Sigmoid colon (tissue), 7 donors: Measurements from ENCODE around the gene IMMP2L. TPM values are rescaled to one million over a fixed set of nuclear protein-coding genes. Genes with fewer than 3 reads are reported as not detected.

Experiments used
- DNase-seq: peaks from one replicate; pipeline ENCODE4 v3.0.0-alpha.2; 2019
- H3K27ac ChIP-seq, 4 donors: fragments of 200-600 bp; sonication (generic); one replicate each; pipeline ENCODE4 v1.5.1; 2016 to 2019; ENCODE audit warnings: mild to moderate bottlenecking in 1 of 4
- H3K27me3 ChIP-seq, 3 donors: fragments of 200-600 bp; sonication (generic); one replicate each; pipeline ENCODE4 v1.5.1; 2019; ENCODE audit warnings: mild to moderate bottlenecking in 1 of 3
- H3K36me3 ChIP-seq, 4 donors: fragments of 200-600 bp; sonication (generic); one replicate each; pipeline ENCODE4 v1.5.1; 2016 to 2019
- H3K4me1 ChIP-seq, 4 donors: fragments of 200-600 bp; sonication (generic); one replicate each; pipeline ENCODE4 v1.5.1; 2017 to 2019
- H3K4me3 ChIP-seq, 4 donors: fragments of 200-600 bp; sonication (generic); one replicate each; pipeline ENCODE4 v1.5.1; 2017 to 2019; ENCODE audit warnings: mild to moderate bottlenecking in 2 of 4, moderate library complexity in 1 of 4
- H3K9me3 ChIP-seq, 4 donors: fragments of 200-600 bp in 3 of 4; sonication (generic) in 3 of 4; one replicate each; pipeline versions ENCODE4 v1.5.1 to v1.6.1; 2013 to 2019
- CTCF ChIP-seq, 4 experiments: fragments of 450-650 bp in 3 of 4; fragments of 200-600 bp in 1 of 4; IDR thresholded peaks; one replicate each; pipeline ENCODE4 v1.5.1; 2016 to 2019; ENCODE audit warnings: antibody characterized with exemption in 4 of 4, mild to moderate bottlenecking in 3 of 4, moderate library complexity in 2 of 4
- EP300 ChIP-seq, 4 donors: sonication (generic); formaldehyde crosslinking; IDR thresholded peaks; one replicate each; pipeline ENCODE4 v1.6.1; 2017; ENCODE audit warnings: antibody characterized with exemption in 4 of 4
- POLR2A ChIP-seq, 2 donors: fragments of 450-650 bp; IDR thresholded peaks; one replicate each; pipeline ENCODE4 v1.6.1; 2016; ENCODE audit warnings: antibody characterized with exemption in 2 of 2, mild to moderate bottlenecking in 2 of 2, moderate library complexity in 2 of 2
- POLR2AphosphoS5 ChIP-seq, 4 donors: sonication (generic); formaldehyde crosslinking; IDR thresholded peaks; one replicate each; pipeline ENCODE4 v1.6.1; 2017; ENCODE audit warnings: antibody characterized with exemption in 4 of 4
- WGBS, 2 donors: extraction: QIAGEN DNeasy Blood & Tissue Kit; methylation state at CpG; one replicate each; pipeline ENCODE4 v1.1.7; 2013; 5-methylcytosine and 5-hydroxymethylcytosine counted together
- intact Hi-C: fragments of 100-400 bp; cut with DNase I; formaldehyde crosslinking; loops from one replicate; pipeline ENCODE4 v1.15.1; 2023
- polyA plus RNA-seq, 3 donors: library from polyadenylated mRNA; stranded (reverse); fragments of 200-250 nt; gene quantifications; one replicate each; pipeline ENCODE4 v1.2.3, GENCODE V29; 2013
- total RNA-seq, 4 donors: library from RNA; depleted of rRNA; stranded (reverse); fragments of >200 nt; gene quantifications; one replicate each; pipeline ENCODE4 v1.1.0, GENCODE V29; 2016
- donor health status: healthy with polysubstance abuse.
- donor health status: Bipolar disorder and iron deficiency.
- donor health status: healthy.

IMMP2L gene
- total and polyA plus RNA-seq, 7 donors, result 2.5 to 57.9 (median 18.5) TPM

- H3K4me1 ChIP-seq, result no peaks in the 10 kb centered on the region
- no peaks in the 10 kb centered on the region for H3K27me3 ChIP-seq
- WGBS, 2 donors, result 88 to 94% methylated on average over 3 of the region's 3 CpGs
- H3K4me3 ChIP-seq, result no peak overlapping the region
- no peaks in the 10 kb centered on the region for H3K9me3 ChIP-seq
- H3K27ac ChIP-seq, result no peak overlapping the region
- TF ChIP-seq POLR2AphosphoS5 (IDR thresholded peaks at IDR 0.05) (no peak), EP300 (IDR thresholded peaks at IDR 0.05) (no peak), CTCF (IDR thresholded peaks at IDR 0.05) (no peak), POLR2A (IDR thresholded peaks at IDR 0.05) (no peak)
- H3K36me3 ChIP-seq, result no peaks in the 10 kb centered on the region
- intact Hi-C loops, result no loop called here
- no peak for DNase-seq
Observed at GRCh38 chr7:111038185-111038584, 524.1 kb downstream of the IMMP2L start.

GRCh38 chr7:111031916-111032315, 530.4 kb downstream of the IMMP2L start:
- Histone ChIP-seq H3K4me1 (peaks cover 0 to 12% (median 9%) of the 10 kb centered on the region in 4 donors), H3K27me3 (no peaks in the 10 kb centered on the region), H3K36me3 (no peaks in the 10 kb centered on the region), H3K27ac (no peak overlapping the region), H3K4me3 (no peak overlapping the region), H3K9me3 (no peaks in the 10 kb centered on the region)
- 97 to 98% methylated on average over 7 of the region's 7 CpGs for WGBS, 2 donors
- no peak for DNase-seq
- intact Hi-C loops, result no loop called here
- no peak for TF ChIP-seq POLR2AphosphoS5 (IDR thresholded peaks at IDR 0.05)
- TF ChIP-seq POLR2A (IDR thresholded peaks at IDR 0.05), result no peak
- no peak for TF ChIP-seq EP300 (IDR thresholded peaks at IDR 0.05)
- no peak for TF ChIP-seq CTCF (IDR thresholded peaks at IDR 0.05)

GRCh38 chr7:111030336-111030735, 532.0 kb downstream of the IMMP2L start:
- Histone ChIP-seq H3K4me1 (peaks cover 0 to 12% (median 9%) of the 10 kb centered on the region in 4 donors), H3K27me3 (no peaks in the 10 kb centered on the region), H3K4me3 (no peak overlapping the region), H3K27ac (no peak overlapping the region), H3K9me3 (no peaks in the 10 kb centered on the region), H3K36me3 (no peaks in the 10 kb centered on the region)
- no peak for DNase-seq
- intact Hi-C loops, result no loop called here
- no peak for TF ChIP-seq CTCF (IDR thresholded peaks at IDR 0.05)
- no peak for TF ChIP-seq EP300 (IDR thresholded peaks at IDR 0.05)
- no peak for TF ChIP-seq POLR2AphosphoS5 (IDR thresholded peaks at IDR 0.05)
- no peak for TF ChIP-seq POLR2A (IDR thresholded peaks at IDR 0.05)

GRCh38 chr7:111029574-111030251, 532.6 kb downstream of the IMMP2L start:
- Histone ChIP-seq H3K9me3 (no peaks in the 10 kb centered on the region), H3K27me3 (no peaks in the 10 kb centered on the region), H3K4me1 (peaks cover 0 to 12% (median 9%) of the 10 kb centered on the region in 4 donors)

More at GRCh38 chr7:111029574-111030251, 532.6 kb downstream of the IMMP2L start:
- WGBS, 2 donors, result 6 to 7% methylated on average over 1 of the region's 1 CpG
- no peaks in the 10 kb centered on the region for H3K36me3 ChIP-seq
- no peak overlapping the region for H3K4me3 ChIP-seq
- H3K27ac ChIP-seq, result no peak overlapping the region
- intact Hi-C loops, result no loop called here
- DNase-seq, result no peak
- TF ChIP-seq CTCF (IDR thresholded peaks at IDR 0.05) (no peak), POLR2AphosphoS5 (IDR thresholded peaks at IDR 0.05) (no peak), POLR2A (IDR thresholded peaks at IDR 0.05) (no peak), EP300 (IDR thresholded peaks at IDR 0.05) (no peak)
